ENCODE data around the gene KICS2.
"Not testable (repeated sequence)": the region's sequence is repeated elsewhere in the genome, so short reads cannot be mapped to it uniquely, and the experiment has no call there.

KICS2 gene

GRCh38 chr12:64203036-64203435, 19.1 kb downstream of the KICS2 start:
- Histone ChIP-seq H3K4me2 (no peak overlapping the region), H3K36me3 (peaks cover 12 to 50% (median 32%) of the 10 kb centered on the region in 11 experiments; a peak in 18 of 22 replicates), H3K4me3 (no peak overlapping the region), H3K9ac (no peak overlapping the region), H3K4me1 (no peaks in the 10 kb centered on the region), H4K20me1 (no peaks in the 10 kb centered on the region), H3K27ac (no peak overlapping the region), H3K27me3 (no peaks in the 10 kb centered on the region), H3K9me3 (replicated peaks in 1 of 11) (peaks cover 0 to 9% (median 0%) of the 10 kb centered on the region in 11 experiments; a peak in 7 of 22 replicates)
- TF ChIP-seq Cebpa-rat (IDR thresholded peaks at IDR 0.05) = no peak

- not testable (repeated sequence) for H3K4me1 ChIP-seq; H3K27me3 ChIP-seq; H3K4me2 ChIP-seq; H3K9ac ChIP-seq; H3K27ac ChIP-seq; H4K20me1 ChIP-seq; H3K4me3 ChIP-seq; H3K9me3 ChIP-seq (replicated peaks in 1 of 11)
- peaks cover 13 to 40% (median 29%) of the 10 kb centered on the region in 11 experiments; a peak in 20 of 22 replicates for H3K36me3 ChIP-seq
Observed at GRCh38 chr12:64195841-64196240, 26.3 kb downstream of the KICS2 start.

- TF ChIP-seq Cebpa-rat (IDR thresholded peaks at IDR 0.05) = no peak
- no peaks in the 10 kb centered on the region for H4K20me1 ChIP-seq
- peaks cover 13 to 40% (median 29%) of the 10 kb centered on the region in 11 experiments; a peak in 20 of 22 replicates for H3K36me3 ChIP-seq
- no peaks in the 10 kb centered on the region for H3K9me3 ChIP-seq (replicated peaks in 1 of 11)
- no peak overlapping the region for H3K27ac ChIP-seq
- peaks cover 0 to 13% (median 5%) of the 10 kb centered on the region in 10 experiments; a peak in 9 of 20 replicates for H3K4me1 ChIP-seq
- H3K27me3 ChIP-seq = no peaks in the 10 kb centered on the region
- H3K4me2 ChIP-seq = no peak overlapping the region
- no peak overlapping the region for H3K4me3 ChIP-seq
- no peak overlapping the region for H3K9ac ChIP-seq
Observed at GRCh38 chr12:64194333-64195149, 27.6 kb downstream of the KICS2 start.

GRCh38 chr12:64193931-64194330, 28.2 kb downstream of the KICS2 start:
- no peak overlapping the region for H3K27ac ChIP-seq
- no peak for TF ChIP-seq Cebpa-rat (IDR thresholded peaks at IDR 0.05)
- H3K36me3 ChIP-seq = peaks cover 13 to 40% (median 29%) of the 10 kb centered on the region in 11 experiments; a peak in 20 of 22 replicates
- H3K9ac ChIP-seq = no peak overlapping the region
- H3K4me3 ChIP-seq = no peak overlapping the region
- H3K4me2 ChIP-seq = no peak overlapping the region
- H3K9me3 ChIP-seq (replicated peaks in 1 of 11) = no peaks in the 10 kb centered on the region
- no peaks in the 10 kb centered on the region for H4K20me1 ChIP-seq
- H3K4me1 ChIP-seq = peaks cover 0 to 19% (median 5%) of the 10 kb centered on the region in 10 experiments; a peak in 9 of 20 replicates
- H3K27me3 ChIP-seq = no peaks in the 10 kb centered on the region

- H3K9ac ChIP-seq = no peak overlapping the region
- no peaks in the 10 kb centered on the region for H4K20me1 ChIP-seq
- no peaks in the 10 kb centered on the region for H3K27me3 ChIP-seq
- H3K4me3 ChIP-seq = no peak overlapping the region
- TF ChIP-seq Cebpa-rat (IDR thresholded peaks at IDR 0.05) = no peak
- H3K9me3 ChIP-seq (replicated peaks in 1 of 11) = no peaks in the 10 kb centered on the region
- H3K36me3 ChIP-seq = peaks cover 13 to 40% (median 29%) of the 10 kb centered on the region in 11 experiments; a peak in 20 of 22 replicates
- H3K27ac ChIP-seq = no peak overlapping the region
- H3K4me2 ChIP-seq = no peak overlapping the region
- peaks cover 0 to 30% (median 5%) of the 10 kb centered on the region in 10 experiments; a peak in 11 of 20 replicates for H3K4me1 ChIP-seq
Observed at GRCh38 chr12:64192644-64193444, 29.3 kb downstream of the KICS2 start.

GRCh38 chr12:64190140-64190539, 32.0 kb downstream of the KICS2 start:
- H3K27me3 ChIP-seq = no peaks in the 10 kb centered on the region
- no peak for TF ChIP-seq Cebpa-rat (IDR thresholded peaks at IDR 0.05)
- H4K20me1 ChIP-seq = no peaks in the 10 kb centered on the region
- H3K9me3 ChIP-seq (replicated peaks in 1 of 11) = no peaks in the 10 kb centered on the region
- H3K4me3 ChIP-seq = no peak overlapping the region
- H3K9ac ChIP-seq = no peak overlapping the region
- H3K4me2 ChIP-seq = peak overlapping the region in 3 of 11 experiments; percentile 8 to 29 (median 13); a peak in 4 of 22 replicates
- H3K36me3 ChIP-seq = peaks cover 13 to 39% (median 28%) of the 10 kb centered on the region in 11 experiments; a peak in 20 of 22 replicates
- no peak overlapping the region for H3K27ac ChIP-seq
- peaks cover 0 to 44% (median 6%) of the 10 kb centered on the region in 10 experiments; a peak in 12 of 20 replicates for H3K4me1 ChIP-seq

GRCh38 chr12:64189530-64189929, 32.6 kb downstream of the KICS2 start:
- H3K36me3 ChIP-seq = peaks cover 12 to 33% (median 22%) of the 10 kb centered on the region in 11 experiments; a peak in 20 of 22 replicates
- H3K27me3 ChIP-seq = no peaks in the 10 kb centered on the region
- H4K20me1 ChIP-seq = no peaks in the 10 kb centered on the region
- H3K9ac ChIP-seq = no peak overlapping the region
- TF ChIP-seq Cebpa-rat (IDR thresholded peaks at IDR 0.05) = no peak
- H3K4me3 ChIP-seq = no peak overlapping the region
- H3K9me3 ChIP-seq (replicated peaks in 1 of 11) = no peaks in the 10 kb centered on the region
- no peak overlapping the region for H3K27ac ChIP-seq
- H3K4me2 ChIP-seq = peak overlapping the region in 3 of 11 experiments; percentile 8 to 29 (median 13); a peak in 4 of 22 replicates
- peaks cover 0 to 44% (median 6%) of the 10 kb centered on the region in 10 experiments; a peak in 12 of 20 replicates for H3K4me1 ChIP-seq

- Histone ChIP-seq H3K4me2 (peak overlapping the region in 4 of 11 experiments; percentile 51 to 74 (median 68); a peak in 7 of 22 replicates), H4K20me1 (no peaks in the 10 kb centered on the region), H3K9ac (0 out of 22 replicates have a peak overlapping the region, but pooled peaks of 1 of the 11 experiments have one; percentile 18), H3K27ac (peak overlapping the region in 2 of 11 experiments; percentile 19 to 61; a peak in 3 of 22 replicates), H3K4me3 (no peak overlapping the region), H3K9me3 (replicated peaks in 1 of 11) (no peaks in the 10 kb centered on the region), H3K4me1 (peaks cover 0 to 40% (median 6%) of the 10 kb centered on the region in 10 experiments; a peak in 12 of 20 replicates), H3K36me3 (peaks cover 0 to 15% (median 8%) of the 10 kb centered on the region in 11 experiments; a peak in 10 of 22 replicates), H3K27me3 (no peaks in the 10 kb centered on the region)
- no peak for TF ChIP-seq Cebpa-rat (IDR thresholded peaks at IDR 0.05)
Observed at GRCh38 chr12:64187794-64188193, 34.3 kb downstream of the KICS2 start.
